Measurements from ENCODE around the gene HIBCH. TPM values are rescaled to one million over a fixed set of nuclear protein-coding genes. Genes with fewer than 3 reads are reported as not detected.

The HIBCH gene
- polyA plus RNA-seq, 1 of the 3 experiments (the other 2 are of a cell fraction): 8.4 TPM

DNA sequence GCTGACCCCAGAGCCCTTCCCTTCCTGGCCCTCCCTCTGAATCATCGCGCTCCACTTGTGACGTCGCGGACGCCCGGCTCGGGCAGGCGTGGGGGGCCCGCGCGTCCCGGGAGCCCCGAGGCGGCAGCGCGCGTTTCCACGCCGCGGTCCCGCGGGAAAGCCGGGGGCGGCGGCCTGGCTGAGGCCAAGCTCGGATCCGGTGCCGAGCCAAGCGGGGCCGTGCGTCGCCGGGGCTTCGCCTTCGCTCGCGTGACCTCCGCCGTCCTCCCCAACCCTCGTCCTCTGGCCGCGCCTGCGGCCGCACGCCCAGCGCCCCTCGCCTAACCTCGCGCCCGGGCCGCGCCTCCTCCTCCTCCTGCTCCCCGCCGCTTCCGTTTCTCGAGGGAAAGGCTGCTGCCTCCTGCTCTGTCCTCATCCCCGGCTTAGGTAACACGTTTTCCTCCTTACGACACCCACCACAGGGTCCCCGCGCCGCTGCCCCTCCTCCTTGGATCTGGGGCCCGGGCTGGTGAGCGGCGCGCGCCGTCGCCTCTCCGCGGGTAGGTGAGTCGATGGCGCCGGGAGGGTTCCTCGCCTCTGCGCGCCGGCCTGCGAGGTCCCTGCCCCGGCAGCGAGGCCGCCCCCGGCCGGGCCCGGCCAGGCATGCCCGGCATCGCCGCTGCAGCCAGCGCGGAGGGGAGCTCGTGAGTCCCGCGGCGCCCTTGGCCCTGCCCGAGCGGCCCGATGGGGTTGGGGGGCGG, 24.1 kb upstream of the HIBCH start, which contains the start of gene INPP1:
Gene INPP1, plus strand, starts transcription at position 54 of the 740 bp plus-strand sequence. CDS start 16,514 bp downstream, outside the sequence.
- TF ChIP-seq MXI1 (IDR thresholded peaks at IDR 0.05; ENCODE audit: low read depth, low read length) (peak; percentile 41), NRF1 (IDR thresholded peaks at IDR 0.05; ENCODE audit: low read depth, low read length) (no peak), MAX (IDR thresholded peaks at IDR 0.05; ENCODE audit: low read depth) (peak; percentile 84; the same call in 1 of the 2 replicates)
- Histone ChIP-seq H2AFZ (ENCODE audit: low read depth) (peak within 1 kb of the TSS; percentile 96), H3K4me1 (ENCODE audit: control insufficient read depth in 1 of 2, insufficient read depth in 2 of 2, low read depth in 1 of 2, low read length in 1 of 2) (peaks cover 4 to 9% of the 10 kb centered on the region in 2 experiments; a peak in 2 of 4 replicates), H3K27me3 (ENCODE audit: insufficient read depth) (no peaks in the 10 kb centered on the region), H3F3A (replicated peaks; ENCODE audit: insufficient read depth) (peaks cover 9% of the 10 kb centered on the region), H3K9ac (peak within 1 kb of the TSS; percentile 68), H3K4me3 (ENCODE audit: low read depth in 2 of 2, low read length in 1 of 2) (peak within 1 kb of the TSS; percentile 74 to 82), H3K27ac (ENCODE audit: low read depth in 2 of 2, low read length in 1 of 2) (peak within 1 kb of the TSS; percentile 29 to 54; a peak in 3 of 4 replicates), H3K79me2 (ENCODE audit: insufficient read depth) (no peaks in the 10 kb centered on the region), H3K9me3 (no peaks in the 10 kb centered on the region), H4K20me1 (ENCODE audit: insufficient read depth) (no peaks in the 10 kb centered on the region), H3K4me2 (peak within 1 kb of the TSS; percentile 93), H3K9me2 (no peaks in the 10 kb centered on the region), H3K36me3 (replicated peaks in 1 of 2; ENCODE audit: control insufficient read depth in 1 of 2, insufficient read depth in 2 of 2, low read length in 1 of 2) (no peaks in the 10 kb centered on the region)
- 2% methylated on average over 42 of the region's 99 CpGs for WGBS (ENCODE audit: low lambda C conversion rate)
- DNase-seq: peak; percentile 87
- ChIA-PET POLR2A (interaction anchor here (1.6 kb wide), 1 partner anchor 9 kb away, joined by 7 read pairs; no protein-coding TSS in a partner anchor), CTCF (interaction anchor here (0.7 to 2.8 kb wide), 20 partner anchors 9 to 581 kb away, joined by 3 to 19 read pairs (median 4); partner anchors contain the start of genes HIBCH and OSGEPL1)

DNA sequence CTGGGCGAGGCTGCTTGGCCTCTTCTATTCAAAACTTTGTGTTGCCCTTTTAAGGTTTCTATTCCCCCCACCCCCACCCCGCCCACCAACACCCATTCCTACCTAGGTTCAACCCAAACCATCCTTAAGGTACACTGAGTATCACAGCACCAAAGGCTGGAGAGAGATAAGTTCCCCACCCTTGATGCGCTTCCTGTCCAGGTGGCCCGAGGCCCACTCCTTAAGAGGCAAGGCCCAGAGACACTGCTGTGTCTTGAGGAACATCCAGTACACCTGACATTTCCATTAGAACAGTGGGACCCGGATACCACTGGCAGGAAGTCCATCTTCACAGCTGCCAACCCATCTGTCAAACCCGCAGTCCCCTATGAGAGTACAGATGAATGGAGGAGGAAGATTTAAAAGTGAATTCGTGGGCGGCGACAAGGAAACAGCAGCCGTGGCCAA, 23.5 kb upstream of the HIBCH start:
- Histone ChIP-seq H3K27ac (ENCODE audit: low read depth in 2 of 2, low read length in 1 of 2) (peak overlapping the region in 1 of 2 experiments; percentile 29; a peak in 1 of 4 replicates), H3K79me2 (ENCODE audit: insufficient read depth) (no peaks in the 10 kb centered on the region), H3K9me3 (no peaks in the 10 kb centered on the region), H3K9me2 (no peaks in the 10 kb centered on the region), H2AFZ (ENCODE audit: low read depth) (peak overlapping the region; percentile 96), H4K20me1 (ENCODE audit: insufficient read depth) (no peaks in the 10 kb centered on the region), H3K36me3 (replicated peaks in 1 of 2; ENCODE audit: control insufficient read depth in 1 of 2, insufficient read depth in 2 of 2, low read length in 1 of 2) (no peaks in the 10 kb centered on the region), H3K4me1 (ENCODE audit: control insufficient read depth in 1 of 2, insufficient read depth in 2 of 2, low read depth in 1 of 2, low read length in 1 of 2) (peaks cover 4 to 9% of the 10 kb centered on the region in 2 experiments; a peak in 2 of 4 replicates), H3F3A (replicated peaks; ENCODE audit: insufficient read depth) (peaks cover 9% of the 10 kb centered on the region), H3K27me3 (ENCODE audit: insufficient read depth) (no peaks in the 10 kb centered on the region), H3K4me3 (ENCODE audit: low read depth in 2 of 2, low read length in 1 of 2) (peak overlapping the region; percentile 74 to 82), H3K4me2 (peak overlapping the region; percentile 93), H3K9ac (peak overlapping the region; percentile 68; the same call in 1 of the 2 replicates)
- POLR2A ChIA-PET: no interaction called here
- DNase-seq: no peak
- CTCF ChIA-PET: interaction anchor here (1.2 to 2.8 kb wide), 7 partner anchors 10 to 169 kb away, joined by 3 to 19 read pairs (median 7); no protein-coding TSS in a partner anchor
- 63% methylated on average over 10 of the region's 10 CpGs for whole genome bisulfite sequencing (ENCODE audit: low lambda C conversion rate)
- TF ChIP-seq FOXM1 (IDR thresholded peaks at IDR 0.05; ENCODE audit: low read depth): no peak
- TF ChIP-seq RFX5 (IDR thresholded peaks at IDR 0.05; ENCODE audit: low read length): no peak
- TF ChIP-seq JUND (IDR thresholded peaks at IDR 0.05): no peak
- TF ChIP-seq GATA2 (CRISPR knock-in tag; IDR thresholded peaks at IDR 0.05): no peak
- TF ChIP-seq TCF12 (IDR thresholded peaks at IDR 0.05): no peak
- no peak for TF ChIP-seq EZH2phosphoT487 (IDR thresholded peaks at IDR 0.05; ENCODE audit: borderline replicate concordance, low read depth)
- TF ChIP-seq RCOR1 (IDR thresholded peaks at IDR 0.05; ENCODE audit: low read length): no peak
- TF ChIP-seq TAF1 (IDR thresholded peaks at IDR 0.05; ENCODE audit: borderline replicate concordance, low read depth, low read length): no peak
- TF ChIP-seq SMC3 (IDR thresholded peaks at IDR 0.05; ENCODE audit: low read depth, low read length): no peak
- TF ChIP-seq, protein P1, sequence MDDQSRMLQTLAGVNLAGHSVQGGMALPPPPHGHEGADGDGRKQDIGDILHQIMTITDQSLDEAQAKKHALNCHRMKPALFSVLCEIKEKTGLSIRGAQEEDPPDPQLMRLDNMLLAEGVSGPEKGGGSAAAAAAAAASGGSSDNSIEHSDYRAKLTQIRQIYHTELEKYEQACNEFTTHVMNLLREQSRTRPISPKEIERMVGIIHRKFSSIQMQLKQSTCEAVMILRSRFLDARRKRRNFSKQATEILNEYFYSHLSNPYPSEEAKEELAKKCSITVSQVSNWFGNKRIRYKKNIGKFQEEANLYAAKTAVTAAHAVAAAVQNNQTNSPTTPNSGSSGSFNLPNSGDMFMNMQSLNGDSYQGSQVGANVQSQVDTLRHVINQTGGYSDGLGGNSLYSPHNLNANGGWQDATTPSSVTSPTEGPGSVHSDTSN (IDR thresholded peaks at IDR 0.05): no peak
- TF ChIP-seq FOXJ3 (CRISPR knock-in tag; IDR thresholded peaks at IDR 0.05): no peak
- no peak for TF ChIP-seq YY1 (IDR thresholded peaks at IDR 0.05; ENCODE audit: low read depth)
- no peak for TF ChIP-seq NFIC (IDR thresholded peaks at IDR 0.05; ENCODE audit: borderline replicate concordance)
- no peak for TF ChIP-seq RXRA (IDR thresholded peaks at IDR 0.05; ENCODE audit: borderline replicate concordance, low read depth)
- TF ChIP-seq, protein P2, sequence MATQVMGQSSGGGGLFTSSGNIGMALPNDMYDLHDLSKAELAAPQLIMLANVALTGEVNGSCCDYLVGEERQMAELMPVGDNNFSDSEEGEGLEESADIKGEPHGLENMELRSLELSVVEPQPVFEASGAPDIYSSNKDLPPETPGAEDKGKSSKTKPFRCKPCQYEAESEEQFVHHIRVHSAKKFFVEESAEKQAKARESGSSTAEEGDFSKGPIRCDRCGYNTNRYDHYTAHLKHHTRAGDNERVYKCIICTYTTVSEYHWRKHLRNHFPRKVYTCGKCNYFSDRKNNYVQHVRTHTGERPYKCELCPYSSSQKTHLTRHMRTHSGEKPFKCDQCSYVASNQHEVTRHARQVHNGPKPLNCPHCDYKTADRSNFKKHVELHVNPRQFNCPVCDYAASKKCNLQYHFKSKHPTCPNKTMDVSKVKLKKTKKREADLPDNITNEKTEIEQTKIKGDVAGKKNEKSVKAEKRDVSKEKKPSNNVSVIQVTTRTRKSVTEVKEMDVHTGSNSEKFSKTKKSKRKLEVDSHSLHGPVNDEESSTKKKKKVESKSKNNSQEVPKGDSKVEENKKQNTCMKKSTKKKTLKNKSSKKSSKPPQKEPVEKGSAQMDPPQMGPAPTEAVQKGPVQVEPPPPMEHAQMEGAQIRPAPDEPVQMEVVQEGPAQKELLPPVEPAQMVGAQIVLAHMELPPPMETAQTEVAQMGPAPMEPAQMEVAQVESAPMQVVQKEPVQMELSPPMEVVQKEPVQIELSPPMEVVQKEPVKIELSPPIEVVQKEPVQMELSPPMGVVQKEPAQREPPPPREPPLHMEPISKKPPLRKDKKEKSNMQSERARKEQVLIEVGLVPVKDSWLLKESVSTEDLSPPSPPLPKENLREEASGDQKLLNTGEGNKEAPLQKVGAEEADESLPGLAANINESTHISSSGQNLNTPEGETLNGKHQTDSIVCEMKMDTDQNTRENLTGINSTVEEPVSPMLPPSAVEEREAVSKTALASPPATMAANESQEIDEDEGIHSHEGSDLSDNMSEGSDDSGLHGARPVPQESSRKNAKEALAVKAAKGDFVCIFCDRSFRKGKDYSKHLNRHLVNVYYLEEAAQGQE (IDR thresholded peaks at IDR 0.05; ENCODE audit: low read depth, low read length): no peak
- no peak for TF ChIP-seq ELF1 (IDR thresholded peaks at IDR 0.05)
- no peak for TF ChIP-seq MAX (IDR thresholded peaks at IDR 0.05; ENCODE audit: low read depth)
- no peak for TF ChIP-seq TEAD4 (IDR thresholded peaks at IDR 0.05; ENCODE audit: borderline replicate concordance, insufficient read depth)

All from SK-N-SH (cell line).